Activated effector memory CD4-positive, alpha-beta T cell treated with Interleukin-2 at 50 U/mL for 16 hours (primary cell): ENCODE data around the gene HABP2.

Experiments used
- DNase-seq: peaks from one replicate; pipeline ENCODE4 v3.0.0-alpha.2; 2020

HABP2 gene

GRCh38 chr10:113609704-113610108 is 56.9 kb downstream of the HABP2 start:
- DNase-seq: no peak

- no peak for DNase-seq
Measured at GRCh38 chr10:113610631-113611601, 58.1 kb downstream of the HABP2 start.

GRCh38 chr10:113612154-113612553 is 59.3 kb downstream of the HABP2 start:
- DNase-seq: no peak

- no peak for DNase-seq
Measured at GRCh38 chr10:113613427-113613826, 60.6 kb downstream of the HABP2 start.

- DNase-seq: no peak
Measured at GRCh38 chr10:113613977-113614690, 61.3 kb downstream of the HABP2 start.

GRCh38 chr10:113616244-113617074 is 63.6 kb downstream of the HABP2 start:
- DNase-seq: no peak

- DNase-seq: no peak
Measured at GRCh38 chr10:113617086-113617485, 64.2 kb downstream of the HABP2 start.

GRCh38 chr10:113618338-113618737 is 65.5 kb downstream of the HABP2 start:
- no peak for DNase-seq

- DNase-seq: no peak
Measured at GRCh38 chr10:113619401-113619800, 66.5 kb downstream of the HABP2 start.

GRCh38 chr10:113620511-113620910 is 67.7 kb downstream of the HABP2 start:
- DNase-seq: no peak

GRCh38 chr10:113620936-113621335 is 68.1 kb downstream of the HABP2 start:
- DNase-seq: no peak

GRCh38 chr10:113621799-113622198 is 68.9 kb downstream of the HABP2 start:
- DNase-seq: no peak

GRCh38 chr10:113622831-113623230 is 70.0 kb downstream of the HABP2 start:
- no peak for DNase-seq

GRCh38 chr10:113625461-113626186 is 72.8 kb downstream of the HABP2 start:
- no peak for DNase-seq

- no peak for DNase-seq
Measured at GRCh38 chr10:113626809-113627355, 74.0 kb downstream of the HABP2 start.

- no peak for DNase-seq
Measured at GRCh38 chr10:113627836-113628235, 75.0 kb downstream of the HABP2 start.

GRCh38 chr10:113628607-113629153 is 75.8 kb downstream of the HABP2 start:
- no peak for DNase-seq

GRCh38 chr10:113630929-113631533 is 78.2 kb downstream of the HABP2 start:
- DNase-seq: no peak

GRCh38 chr10:113631684-113632367 is 79.0 kb downstream of the HABP2 start:
- no peak for DNase-seq
